ENCODE results near the gene RIMBP2.

RIMBP2 gene

GRCh38 chr12:130686511-130686991 is 29.5 kb downstream of the RIMBP2 start:
- H3K4me2 ChIP-seq (ENCODE audit: low read length) = no peak overlapping the region
- no peak overlapping the region for H3K4me3 ChIP-seq (ENCODE audit: low read length)
- no peaks in the 10 kb centered on the region for H3K9me3 ChIP-seq (ENCODE audit: insufficient read depth, low read length)
- no peaks in the 10 kb centered on the region for H3K4me1 ChIP-seq (ENCODE audit: low read length)
- H3K79me2 ChIP-seq (ENCODE audit: low read length) = no peaks in the 10 kb centered on the region
- H4K20me1 ChIP-seq (ENCODE audit: insufficient read depth, low read length) = no peaks in the 10 kb centered on the region
- H3K9ac ChIP-seq (ENCODE audit: low read length) = no peak overlapping the region
- no peaks in the 10 kb centered on the region for H3K27me3 ChIP-seq (ENCODE audit: low read depth, low read length)
- H2AFZ ChIP-seq (ENCODE audit: low read depth, low read length) = no peak overlapping the region
- no peak overlapping the region for H3K27ac ChIP-seq (ENCODE audit: low read length)
- no peaks in the 10 kb centered on the region for H3K36me3 ChIP-seq (replicated peaks; ENCODE audit: low read depth, low read length)
- no peak for TF ChIP-seq EZH2phosphoT487 (IDR thresholded peaks at IDR 0.05; ENCODE audit: low read depth)
- TF ChIP-seq, protein P1, sequence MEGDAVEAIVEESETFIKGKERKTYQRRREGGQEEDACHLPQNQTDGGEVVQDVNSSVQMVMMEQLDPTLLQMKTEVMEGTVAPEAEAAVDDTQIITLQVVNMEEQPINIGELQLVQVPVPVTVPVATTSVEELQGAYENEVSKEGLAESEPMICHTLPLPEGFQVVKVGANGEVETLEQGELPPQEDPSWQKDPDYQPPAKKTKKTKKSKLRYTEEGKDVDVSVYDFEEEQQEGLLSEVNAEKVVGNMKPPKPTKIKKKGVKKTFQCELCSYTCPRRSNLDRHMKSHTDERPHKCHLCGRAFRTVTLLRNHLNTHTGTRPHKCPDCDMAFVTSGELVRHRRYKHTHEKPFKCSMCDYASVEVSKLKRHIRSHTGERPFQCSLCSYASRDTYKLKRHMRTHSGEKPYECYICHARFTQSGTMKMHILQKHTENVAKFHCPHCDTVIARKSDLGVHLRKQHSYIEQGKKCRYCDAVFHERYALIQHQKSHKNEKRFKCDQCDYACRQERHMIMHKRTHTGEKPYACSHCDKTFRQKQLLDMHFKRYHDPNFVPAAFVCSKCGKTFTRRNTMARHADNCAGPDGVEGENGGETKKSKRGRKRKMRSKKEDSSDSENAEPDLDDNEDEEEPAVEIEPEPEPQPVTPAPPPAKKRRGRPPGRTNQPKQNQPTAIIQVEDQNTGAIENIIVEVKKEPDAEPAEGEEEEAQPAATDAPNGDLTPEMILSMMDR (IDR thresholded peaks at IDR 0.05; ENCODE audit: low read depth, low read length) = no peak

DNA sequence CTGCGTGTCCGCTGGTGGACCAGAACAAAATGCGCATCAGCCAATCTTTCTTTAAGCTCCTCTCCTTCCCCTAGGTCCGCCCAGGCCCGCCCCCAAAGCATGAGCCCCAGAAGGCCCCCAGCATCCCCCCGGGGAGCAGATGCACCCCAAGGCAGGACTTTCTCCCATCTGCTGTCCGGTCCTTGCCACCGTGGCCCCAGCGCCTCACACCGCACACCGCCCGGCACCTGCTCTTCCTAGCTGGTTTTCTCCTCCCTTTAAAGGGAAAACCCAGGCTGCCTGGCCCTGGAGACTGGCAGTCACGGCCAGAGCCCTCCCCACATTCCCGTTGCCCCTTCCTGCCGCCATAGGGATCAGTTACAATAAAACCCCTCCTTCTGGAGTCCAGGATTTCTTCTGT is 30.2 kb downstream of the RIMBP2 start:
- H3K27me3 ChIP-seq (ENCODE audit: low read depth, low read length) = no peaks in the 10 kb centered on the region
- H3K9ac ChIP-seq (ENCODE audit: low read length) = no peak overlapping the region
- no peak overlapping the region for H3K4me2 ChIP-seq (ENCODE audit: low read length)
- no peaks in the 10 kb centered on the region for H3K4me1 ChIP-seq (ENCODE audit: low read length)
- H4K20me1 ChIP-seq (ENCODE audit: insufficient read depth, low read length) = no peaks in the 10 kb centered on the region
- no peak for TF ChIP-seq EZH2phosphoT487 (IDR thresholded peaks at IDR 0.05; ENCODE audit: low read depth)
- TF ChIP-seq, protein P1 (IDR thresholded peaks at IDR 0.05; ENCODE audit: low read depth, low read length) = no peak
- H3K27ac ChIP-seq (ENCODE audit: low read length) = no peak overlapping the region
- H2AFZ ChIP-seq (ENCODE audit: low read depth, low read length) = no peak overlapping the region
- no peaks in the 10 kb centered on the region for H3K79me2 ChIP-seq (ENCODE audit: low read length)
- no peaks in the 10 kb centered on the region for H3K9me3 ChIP-seq (ENCODE audit: insufficient read depth, low read length)
- no peaks in the 10 kb centered on the region for H3K36me3 ChIP-seq (replicated peaks; ENCODE audit: low read depth, low read length)
- no peak overlapping the region for H3K4me3 ChIP-seq (ENCODE audit: low read length)

GRCh38 chr12:130685250-130685787 is 30.8 kb downstream of the RIMBP2 start:
- Histone ChIP-seq H3K4me2 (ENCODE audit: low read length) (no peak overlapping the region), H3K79me2 (ENCODE audit: low read length) (no peaks in the 10 kb centered on the region), H3K9ac (ENCODE audit: low read length) (no peak overlapping the region), H3K4me3 (ENCODE audit: low read length) (no peak overlapping the region), H3K27ac (ENCODE audit: low read length) (no peak overlapping the region), H3K27me3 (ENCODE audit: low read depth, low read length) (no peaks in the 10 kb centered on the region), H3K4me1 (ENCODE audit: low read length) (no peaks in the 10 kb centered on the region), H4K20me1 (ENCODE audit: insufficient read depth, low read length) (no peaks in the 10 kb centered on the region), H2AFZ (ENCODE audit: low read depth, low read length) (no peak overlapping the region), H3K36me3 (replicated peaks; ENCODE audit: low read depth, low read length) (no peaks in the 10 kb centered on the region), H3K9me3 (ENCODE audit: insufficient read depth, low read length) (no peaks in the 10 kb centered on the region)
- TF ChIP-seq, protein P1 (IDR thresholded peaks at IDR 0.05; ENCODE audit: low read depth, low read length) = no peak
- no peak for TF ChIP-seq EZH2phosphoT487 (IDR thresholded peaks at IDR 0.05; ENCODE audit: low read depth)

GRCh38 chr12:130683811-130684210 is 32.3 kb downstream of the RIMBP2 start:
- H3K27me3 ChIP-seq (ENCODE audit: low read depth, low read length) = no peaks in the 10 kb centered on the region
- TF ChIP-seq EZH2phosphoT487 (IDR thresholded peaks at IDR 0.05; ENCODE audit: low read depth) = no peak
- TF ChIP-seq, protein P1 (IDR thresholded peaks at IDR 0.05; ENCODE audit: low read depth, low read length) = no peak

More at GRCh38 chr12:130683811-130684210, 32.3 kb downstream of the RIMBP2 start:
- H3K9ac ChIP-seq (ENCODE audit: low read length) = no peak overlapping the region
- no peaks in the 10 kb centered on the region for H3K36me3 ChIP-seq (replicated peaks; ENCODE audit: low read depth, low read length)
- H3K27ac ChIP-seq (ENCODE audit: low read length) = no peak overlapping the region
- H3K4me3 ChIP-seq (ENCODE audit: low read length) = no peak overlapping the region
- H2AFZ ChIP-seq (ENCODE audit: low read depth, low read length) = no peak overlapping the region
- no peak overlapping the region for H3K4me2 ChIP-seq (ENCODE audit: low read length)
- H3K4me1 ChIP-seq (ENCODE audit: low read length) = no peaks in the 10 kb centered on the region
- no peaks in the 10 kb centered on the region for H3K9me3 ChIP-seq (ENCODE audit: insufficient read depth, low read length)
- H4K20me1 ChIP-seq (ENCODE audit: insufficient read depth, low read length) = no peaks in the 10 kb centered on the region
- no peaks in the 10 kb centered on the region for H3K79me2 ChIP-seq (ENCODE audit: low read length)

Measured in OCI-LY3 (cell line).